Choroid plexus epithelial cell (primary cell): ENCODE measurements around the gene KRTAP4-7.
"Not testable (repeated sequence)": the region's sequence is repeated elsewhere in the genome, so short reads cannot be mapped to it uniquely, and the experiment has no call there.

Experiments
- DNase-seq: peaks from one replicate; pipeline ENCODE4 v3.0.0-alpha.2; 2010; ENCODE audit warnings: low read depth
- H3K4me3 ChIP-seq: 2 replicates; pipeline ENCODE4 v1.5.1; 2011; ENCODE audit warnings: low read depth, mild to moderate bottlenecking, control low read depth, low read length, moderate library complexity
- TF ChIP-seq, protein P1 (sequence below): conservative IDR thresholded peaks from 2 replicates; pipeline ENCODE4 v1.5.1; 2011; ENCODE audit warnings: low read depth, mild to moderate bottlenecking, control low read depth, inconsistent platforms, low read length, moderate library complexity

Gene KRTAP4-7

DNA sequence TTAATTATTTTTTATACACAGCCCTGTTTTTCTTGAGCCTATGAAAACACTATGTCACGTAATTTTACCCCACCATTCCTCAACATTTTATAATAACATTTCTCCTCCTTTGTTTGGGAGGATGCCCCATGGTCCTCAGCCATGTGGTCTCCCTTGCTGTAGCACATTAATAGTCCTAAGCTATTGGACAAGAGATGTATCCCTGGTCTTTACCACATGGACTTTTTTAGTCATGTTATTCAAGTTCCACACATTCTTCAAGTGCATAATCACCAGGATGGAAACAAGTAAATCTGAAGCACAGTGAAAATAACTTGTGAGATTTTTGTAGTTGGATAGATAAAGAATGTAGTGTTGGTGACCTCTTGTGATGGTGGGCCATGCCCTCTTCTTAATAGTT, 22.0 kb upstream of the KRTAP4-7 start:
- peak; percentile 93 for DNase-seq
- H3K4me3 ChIP-seq: no peak overlapping the region
- TF ChIP-seq, protein P1, sequence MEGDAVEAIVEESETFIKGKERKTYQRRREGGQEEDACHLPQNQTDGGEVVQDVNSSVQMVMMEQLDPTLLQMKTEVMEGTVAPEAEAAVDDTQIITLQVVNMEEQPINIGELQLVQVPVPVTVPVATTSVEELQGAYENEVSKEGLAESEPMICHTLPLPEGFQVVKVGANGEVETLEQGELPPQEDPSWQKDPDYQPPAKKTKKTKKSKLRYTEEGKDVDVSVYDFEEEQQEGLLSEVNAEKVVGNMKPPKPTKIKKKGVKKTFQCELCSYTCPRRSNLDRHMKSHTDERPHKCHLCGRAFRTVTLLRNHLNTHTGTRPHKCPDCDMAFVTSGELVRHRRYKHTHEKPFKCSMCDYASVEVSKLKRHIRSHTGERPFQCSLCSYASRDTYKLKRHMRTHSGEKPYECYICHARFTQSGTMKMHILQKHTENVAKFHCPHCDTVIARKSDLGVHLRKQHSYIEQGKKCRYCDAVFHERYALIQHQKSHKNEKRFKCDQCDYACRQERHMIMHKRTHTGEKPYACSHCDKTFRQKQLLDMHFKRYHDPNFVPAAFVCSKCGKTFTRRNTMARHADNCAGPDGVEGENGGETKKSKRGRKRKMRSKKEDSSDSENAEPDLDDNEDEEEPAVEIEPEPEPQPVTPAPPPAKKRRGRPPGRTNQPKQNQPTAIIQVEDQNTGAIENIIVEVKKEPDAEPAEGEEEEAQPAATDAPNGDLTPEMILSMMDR: no peak

DNA sequence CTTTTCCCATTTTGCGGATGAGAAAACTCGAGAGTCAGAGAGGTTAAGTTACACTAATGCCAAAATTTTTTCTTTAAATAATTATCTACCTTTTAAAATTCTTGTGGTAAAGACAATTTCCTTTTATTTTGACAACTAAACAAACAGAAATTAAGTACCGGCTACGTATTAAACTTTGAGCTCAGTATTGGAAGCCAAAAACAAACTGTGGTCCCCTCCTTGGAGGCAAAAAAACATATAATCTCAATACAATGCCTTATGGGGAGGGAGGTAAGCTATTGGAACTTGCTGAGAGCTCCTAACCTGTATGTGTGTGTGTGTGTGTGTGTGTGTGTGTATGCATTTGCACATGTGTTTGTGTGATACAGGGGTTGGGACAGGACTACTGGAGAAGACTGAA, 20.5 kb upstream of the KRTAP4-7 start:
- no peak for DNase-seq
- TF ChIP-seq, protein P1: no peak
- no peak overlapping the region for H3K4me3 ChIP-seq

DNA sequence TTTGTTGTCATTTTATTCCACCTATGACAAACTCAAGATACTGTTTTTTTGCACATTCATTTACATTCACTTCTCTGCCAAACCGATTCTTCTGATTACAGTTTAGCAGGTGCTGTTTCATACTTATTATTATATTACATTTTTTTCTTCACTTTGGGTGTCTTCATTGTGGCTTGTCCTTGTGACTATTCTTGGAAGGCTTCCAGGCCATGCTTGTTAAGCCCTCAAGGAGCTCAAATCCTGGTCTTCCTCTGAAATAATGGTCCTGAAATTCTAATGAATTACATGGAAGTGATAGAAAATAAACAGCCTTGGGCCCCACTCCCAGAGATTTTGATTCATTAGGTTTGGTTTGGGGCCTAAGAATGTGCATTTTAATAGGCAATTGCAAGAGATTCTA, 19.6 kb upstream of the KRTAP4-7 start:
- DNase-seq: no peak
- TF ChIP-seq, protein P1: no peak
- no peak overlapping the region for H3K4me3 ChIP-seq

DNA sequence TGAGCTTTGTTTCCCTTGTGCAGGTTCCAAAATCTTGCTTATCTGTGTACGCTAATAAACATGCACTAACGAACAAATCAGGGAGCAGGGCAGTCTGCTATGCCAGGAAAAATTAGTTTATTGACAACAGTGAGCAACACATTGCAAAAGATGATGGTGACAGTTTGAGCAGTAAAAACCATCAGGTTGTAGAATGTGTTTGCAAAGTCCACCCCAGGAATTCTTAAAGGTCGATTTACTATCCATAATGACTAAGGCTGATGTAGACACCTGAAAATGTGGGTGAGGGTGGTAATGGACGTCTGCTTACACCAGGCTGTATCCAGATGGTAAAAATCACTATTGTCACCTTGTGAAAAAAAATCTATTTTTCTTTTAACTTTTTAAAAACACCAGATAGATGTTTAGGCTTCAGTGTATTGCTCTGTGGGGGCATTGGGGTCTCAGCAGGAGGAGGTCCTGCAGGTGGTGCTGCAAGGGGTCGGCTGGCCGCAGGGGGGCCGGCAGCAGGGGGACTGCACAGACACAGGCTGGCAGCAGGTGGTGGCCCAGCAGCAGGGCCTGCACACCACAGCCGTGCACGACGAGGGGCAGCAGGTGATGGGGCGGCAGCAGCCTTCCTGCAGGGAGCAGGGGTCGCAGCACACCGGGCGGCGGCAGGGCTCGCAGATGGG, 18.8 kb upstream of the KRTAP4-7 start:
- DNase-seq, H3K4me3 ChIP-seq: not testable (repeated sequence)

DNA sequence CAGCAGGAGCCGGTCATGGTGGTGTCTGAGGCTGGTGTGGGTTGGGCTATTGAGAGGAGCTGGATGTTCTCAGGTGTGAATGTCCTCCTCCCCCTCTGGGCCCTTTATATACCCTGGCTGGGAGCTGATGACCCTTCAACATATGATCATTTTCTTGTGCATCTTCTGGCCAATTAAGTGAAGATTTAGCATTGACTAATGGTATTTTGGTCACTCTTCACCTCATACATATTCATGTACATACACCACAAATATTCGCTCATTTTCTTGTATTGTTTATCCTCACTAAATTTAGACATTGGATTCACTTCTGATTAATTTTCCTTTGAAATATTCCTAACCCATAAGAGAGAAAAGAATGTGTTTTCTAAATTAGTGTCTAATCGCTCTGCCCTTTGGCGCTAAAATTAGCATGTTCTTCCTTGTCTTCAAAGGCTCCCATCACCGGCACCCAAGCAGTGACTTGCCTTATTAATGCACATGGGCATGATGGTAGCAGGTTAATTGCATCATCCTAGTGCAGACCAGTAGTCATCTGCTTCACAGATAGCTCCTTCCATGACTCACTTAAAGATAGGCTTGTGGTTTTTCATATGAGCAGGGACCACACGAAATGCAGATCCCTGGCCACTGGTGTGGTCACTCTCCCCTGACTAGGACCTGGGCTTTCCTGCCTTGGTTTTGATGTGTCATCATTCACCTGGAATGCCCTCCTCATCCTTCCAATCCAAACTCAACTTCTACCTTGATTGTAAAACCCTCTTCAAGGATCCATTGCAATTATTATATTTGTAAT, 17.9 kb upstream of the KRTAP4-7 start, which contains the start of gene KRTAP2-4:
Gene KRTAP2-4, minus strand, starts transcription at position 51 of the 796 bp plus-strand sequence. Its CDS starts 34 bp downstream, at position 17.
- TF ChIP-seq, protein P1: no peak
- peak; percentile 85 for DNase-seq
- H3K4me3 ChIP-seq: no peak within 1 kb of the TSS

DNA sequence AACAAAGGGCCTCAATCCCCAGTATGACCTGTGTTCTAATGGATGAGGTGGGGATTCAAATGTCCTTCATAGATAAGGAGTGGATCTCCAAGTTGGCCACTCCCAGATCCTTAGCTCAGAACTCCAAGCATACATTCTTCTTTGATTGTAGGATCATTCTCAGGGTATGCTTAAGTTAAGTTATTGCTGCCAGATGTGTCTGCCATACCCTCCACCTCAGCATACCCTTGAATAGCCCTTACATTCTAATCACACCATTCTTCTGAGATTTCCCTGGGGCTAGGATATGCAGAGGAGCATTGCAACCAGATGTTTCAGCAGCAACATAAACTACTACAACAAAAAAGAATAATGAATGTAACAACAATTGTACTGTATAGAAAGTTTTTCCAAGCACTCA, 16.7 kb upstream of the KRTAP4-7 start:
- TF ChIP-seq, protein P1: no peak
- H3K4me3 ChIP-seq: no peak overlapping the region
- DNase-seq: no peak

DNA sequence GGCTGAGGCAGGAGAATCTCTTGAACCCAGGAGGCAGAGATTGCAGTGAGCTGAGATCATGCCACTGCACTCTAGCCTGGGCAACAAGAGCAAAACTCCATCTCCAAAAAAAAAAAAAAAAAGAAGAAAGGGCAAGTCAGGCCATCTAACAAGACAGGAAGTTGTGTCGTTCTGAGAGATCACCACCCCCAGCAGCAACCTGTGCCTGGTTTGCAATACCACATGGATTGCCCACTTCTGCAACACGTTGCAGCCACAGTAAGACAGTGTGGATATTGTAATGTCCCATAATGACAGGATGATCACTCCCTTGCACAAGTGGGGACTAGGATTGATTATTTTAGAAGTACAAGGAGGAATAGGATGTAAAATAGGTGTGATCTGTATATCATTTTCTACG, 14.9 kb upstream of the KRTAP4-7 start:
- no peak for DNase-seq
- TF ChIP-seq, protein P1: no peak
- H3K4me3 ChIP-seq: no peak overlapping the region
